HG03039 (cell line): ENCODE data around the gene DERA.
A peak's percentile ranks its signal among the peaks of the same experiment; 100 is the strongest.

Experiments
- ATAC-seq: cut with Tn5 transposase; IDR thresholded peaks from one replicate; pipeline ENCODE4 v1.9.1; 2021; ENCODE audit warnings: mild to moderate bottlenecking, moderate library complexity; ENCODE audit not compliant: unreplicated experiment

The DERA gene

DNA sequence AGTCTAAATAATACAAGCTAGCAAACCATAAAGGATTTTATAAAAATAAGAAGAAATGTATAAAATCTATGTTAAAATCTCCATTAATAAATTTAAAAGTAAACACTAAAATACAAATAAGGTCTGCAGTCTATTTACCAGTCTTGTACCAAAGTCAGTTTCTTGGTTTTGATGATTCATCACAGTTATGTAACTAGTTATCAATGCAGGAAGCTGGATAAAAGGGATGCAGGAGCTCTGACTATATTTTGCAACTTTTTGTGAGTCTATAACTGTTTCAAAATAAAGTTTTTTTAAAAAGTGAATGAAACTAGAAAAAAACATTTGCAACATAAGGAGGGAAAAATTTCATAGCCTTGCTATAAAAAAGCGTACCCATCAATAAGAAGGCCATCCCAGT is 151.5 kb downstream of the DERA start:
- no peak for ATAC-seq

GRCh38 chr12:16063726-16064125 is 152.6 kb downstream of the DERA start:
- ATAC-seq: no peak

- ATAC-seq: no peak
These were observed 159.0 kb downstream of the DERA start for GRCh38 chr12:16070113-16070512.

- no peak for ATAC-seq
These were observed 161.5 kb downstream of the DERA start for GRCh38 chr12:16072678-16073077.

DNA sequence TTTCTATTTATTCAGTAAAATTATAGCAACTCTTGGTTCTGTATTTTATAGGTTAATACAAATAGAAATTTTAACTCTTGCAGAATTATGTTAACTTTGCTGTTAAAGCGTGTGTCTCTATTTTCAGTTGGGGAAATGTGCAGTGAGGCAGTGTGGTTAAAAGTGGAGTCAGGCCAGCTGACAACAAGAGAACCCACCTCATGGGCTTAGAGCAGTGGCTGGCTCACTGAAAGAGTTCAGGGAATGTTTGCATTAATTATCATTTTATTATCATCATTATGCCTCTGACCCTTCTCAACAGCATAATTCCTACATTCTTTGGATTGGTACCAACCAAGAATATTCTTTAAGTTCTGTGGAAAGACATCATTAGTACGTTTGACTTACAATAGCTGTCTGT is 163.8 kb downstream of the DERA start:
- no peak for ATAC-seq

GRCh38 chr12:16075887-16076286 is 164.8 kb downstream of the DERA start:
- ATAC-seq: no peak

DNA sequence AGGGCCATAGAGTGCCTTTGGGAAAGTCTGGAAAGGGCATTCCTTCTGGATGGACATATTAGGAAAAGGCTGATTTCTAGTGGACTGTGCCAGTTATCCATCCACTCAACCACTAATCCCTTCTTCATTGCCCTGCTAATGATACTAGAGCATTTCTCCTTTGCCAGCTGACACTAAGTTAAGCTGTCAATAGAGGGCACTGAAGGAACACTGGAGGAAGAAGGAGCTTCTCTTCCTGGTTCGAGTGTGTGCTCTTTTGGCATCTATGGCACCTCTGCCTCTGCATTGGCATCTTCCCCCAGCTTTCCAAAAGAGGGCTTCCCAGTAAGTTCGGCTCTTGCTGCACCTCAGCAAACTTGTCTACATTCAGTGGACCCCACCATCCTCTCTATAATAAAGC is 165.4 kb downstream of the DERA start:
- peak; percentile 67 for ATAC-seq

DNA sequence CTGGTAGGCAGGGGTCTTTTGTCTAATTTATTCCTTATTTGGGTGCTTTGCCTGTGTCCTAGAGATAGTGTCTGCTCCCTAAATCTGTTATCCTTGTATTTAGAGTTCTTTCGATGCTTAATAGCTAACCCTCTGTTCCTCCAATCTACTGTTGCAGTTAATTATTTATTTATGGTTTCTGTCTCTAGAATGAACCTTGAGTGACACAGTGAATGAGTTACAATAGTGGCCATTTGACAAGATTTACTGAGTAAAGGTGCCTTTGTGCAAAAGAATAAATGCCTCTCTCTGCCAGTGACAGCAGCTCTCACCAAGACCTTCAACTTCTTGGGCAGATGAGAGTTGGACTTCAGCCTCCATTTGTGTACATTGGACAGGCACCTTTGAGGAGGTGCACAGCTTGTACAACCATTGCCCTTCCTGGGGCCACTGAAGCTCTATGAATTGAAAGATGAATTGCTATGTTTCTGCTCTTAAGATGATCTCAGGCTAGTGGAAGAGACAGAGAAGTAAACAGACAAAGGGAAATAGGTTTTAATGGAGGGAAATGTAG is 165.9 kb downstream of the DERA start:
- no peak for ATAC-seq

DNA sequence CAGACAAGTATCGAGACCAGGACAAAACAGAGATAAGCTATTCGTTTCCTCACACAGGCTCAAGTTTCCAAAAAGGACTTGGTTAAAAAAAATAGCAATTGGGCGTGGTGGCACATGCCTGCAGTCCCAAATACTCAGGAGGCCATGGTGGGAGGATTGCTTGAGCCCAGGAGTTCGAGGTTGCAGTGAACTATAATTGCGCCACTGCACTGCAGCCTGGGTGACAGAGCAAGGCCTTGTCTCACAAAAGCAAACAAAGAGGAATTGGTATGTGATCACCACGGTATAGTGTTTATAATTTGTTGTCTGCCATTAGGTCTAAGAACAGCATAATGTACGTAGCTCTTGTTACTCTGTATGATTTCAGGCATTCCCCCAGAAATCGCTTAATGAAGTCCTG is 175.3 kb downstream of the DERA start:
- ATAC-seq: no peak

- ATAC-seq: no peak
These were observed 175.8 kb downstream of the DERA start for GRCh38 chr12:16086942-16087341.
